DMS 273 (cell line): ENCODE data around the gene HABP4.

Source experiments
- DNase-seq: peaks from one replicate; lab custom pipeline; 2025; ENCODE audit not compliant: unreplicated experiment; lab: John Stamatoyannopoulos, UW

Gene HABP4

DNA sequence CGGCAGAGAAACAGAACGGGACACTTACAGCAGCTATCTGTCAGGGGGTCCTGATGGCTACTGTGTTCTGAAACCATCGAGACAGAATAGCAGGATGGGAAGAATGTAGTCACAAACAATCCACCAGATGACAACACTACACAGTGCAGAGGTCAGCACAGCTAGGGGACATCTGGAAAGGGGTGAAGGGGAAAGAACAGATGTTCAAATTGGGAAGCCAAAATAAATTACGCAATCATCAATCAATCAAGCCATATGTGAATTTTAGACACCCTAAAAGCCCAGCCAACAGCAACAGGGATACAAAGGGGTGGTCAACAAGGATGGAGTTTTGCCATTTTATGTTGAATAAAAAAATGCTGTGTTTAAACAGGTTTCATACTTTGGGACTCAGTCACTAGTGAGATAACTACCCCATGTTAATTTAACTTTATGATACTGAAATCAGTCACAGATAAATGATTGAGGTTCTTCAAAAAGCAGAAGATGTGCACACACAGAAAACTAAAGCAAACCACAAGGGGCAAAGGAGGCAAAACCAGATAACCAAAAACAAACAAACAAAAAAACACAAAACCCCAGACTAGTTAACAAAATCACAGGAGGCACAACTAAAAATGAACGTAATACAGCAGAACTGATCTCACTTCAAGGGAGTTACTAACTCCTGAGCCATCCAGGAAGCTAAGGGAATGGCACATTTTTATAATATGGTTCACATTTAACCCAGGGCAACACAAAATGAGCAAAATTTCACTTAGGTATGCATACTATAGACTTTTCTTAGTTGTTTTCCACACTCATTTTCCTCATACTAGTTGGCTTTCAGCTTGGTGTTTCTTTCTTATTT is 65.9 kb downstream of the HABP4 start:
- DNase-seq = peak; percentile 24

DNA sequence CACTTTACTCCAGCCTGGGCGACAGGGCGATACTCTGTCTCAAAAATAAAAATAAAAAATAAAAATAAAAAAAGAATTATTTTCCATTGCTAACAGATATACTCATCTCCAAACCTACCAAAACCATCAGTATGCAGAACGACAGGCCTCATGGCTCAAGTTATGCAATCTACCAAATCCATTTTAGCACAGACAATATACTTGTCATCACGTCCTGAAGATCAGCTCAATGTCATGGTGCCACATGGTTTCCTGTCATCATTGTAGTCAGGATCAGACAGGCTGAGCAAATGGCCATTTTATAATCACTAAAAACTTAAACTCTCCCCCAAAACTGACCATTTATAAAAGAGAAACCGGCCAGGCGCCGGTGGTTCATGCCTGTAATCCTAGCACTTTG is 69.1 kb downstream of the HABP4 start:
- DNase-seq = no peak

DNA sequence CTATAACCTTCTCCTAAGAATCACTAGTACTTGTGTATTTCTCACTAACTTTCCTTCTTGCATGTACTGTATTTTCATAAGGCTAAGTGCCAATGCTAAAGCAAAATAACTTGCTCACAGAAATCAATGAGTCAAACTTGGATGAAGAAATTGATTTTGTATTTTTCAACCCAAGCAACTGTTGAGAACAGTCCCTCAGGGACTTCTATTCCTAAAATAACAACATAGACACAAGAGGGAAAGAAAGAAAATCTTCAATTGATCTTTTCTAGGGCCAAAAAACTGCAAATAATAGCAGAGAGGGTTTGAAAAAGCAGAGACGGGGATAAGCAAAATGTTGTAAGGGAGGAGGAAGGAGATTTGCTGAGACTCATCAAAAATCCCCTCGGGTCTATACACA is 69.8 kb downstream of the HABP4 start:
- DNase-seq = no peak

DNA sequence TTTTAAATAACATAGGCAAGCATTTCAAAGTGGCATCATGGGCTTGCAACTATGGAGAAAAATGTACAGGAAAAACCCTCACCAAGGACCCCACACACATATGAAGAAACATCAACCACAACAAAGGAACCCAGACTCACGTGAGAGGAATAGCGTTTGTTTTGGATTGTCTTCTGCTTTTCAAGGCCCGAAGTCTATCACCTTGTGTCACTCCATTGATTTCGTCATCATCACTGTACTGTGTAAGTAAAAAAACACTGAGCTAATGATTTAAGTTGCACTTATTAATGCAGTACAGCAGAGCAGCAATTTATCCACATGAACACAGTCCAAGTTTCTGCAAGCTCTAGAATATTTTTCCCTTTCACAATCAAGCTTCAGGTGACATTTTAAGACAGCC is 72.4 kb downstream of the HABP4 start:
- DNase-seq = no peak

DNA sequence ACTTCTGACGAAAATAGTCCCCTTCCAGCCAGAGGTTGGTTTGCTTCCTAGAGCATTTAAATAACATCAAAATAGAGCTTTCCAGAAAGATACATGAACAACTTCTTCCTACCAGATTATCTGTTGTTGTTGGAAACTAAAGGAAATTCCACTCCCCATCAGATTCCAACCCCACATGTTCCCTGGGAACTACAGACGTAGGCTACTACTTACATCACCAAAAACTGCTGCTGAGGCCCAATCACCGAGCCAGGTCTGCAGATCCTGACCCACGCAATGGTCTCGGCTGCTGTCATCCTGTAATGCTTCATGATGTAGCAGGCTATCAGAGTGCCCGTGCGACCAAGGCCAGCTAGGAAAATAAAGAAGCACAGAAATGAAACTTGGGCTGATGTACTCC is 73.4 kb downstream of the HABP4 start:
- no peak for DNase-seq

DNA sequence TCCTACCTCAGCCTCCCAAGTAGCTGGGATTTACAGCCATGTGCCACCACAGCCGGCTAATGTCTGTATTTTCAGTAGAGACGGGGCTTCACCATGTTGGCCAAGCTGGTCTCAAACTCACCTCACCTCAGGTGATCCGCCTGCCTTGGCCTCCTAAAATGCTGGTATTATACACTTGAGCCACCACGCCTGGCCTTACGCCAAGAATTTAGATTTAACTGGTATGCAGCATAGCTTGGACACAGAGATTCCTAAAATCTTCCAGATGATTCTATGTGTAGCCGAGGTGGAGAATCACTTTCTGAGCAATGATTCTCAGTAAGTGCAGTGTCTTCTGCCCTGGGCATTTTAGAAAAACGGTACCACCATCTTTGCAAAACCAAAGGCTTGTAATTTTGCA is 74.1 kb downstream of the HABP4 start:
- DNase-seq = no peak

DNA sequence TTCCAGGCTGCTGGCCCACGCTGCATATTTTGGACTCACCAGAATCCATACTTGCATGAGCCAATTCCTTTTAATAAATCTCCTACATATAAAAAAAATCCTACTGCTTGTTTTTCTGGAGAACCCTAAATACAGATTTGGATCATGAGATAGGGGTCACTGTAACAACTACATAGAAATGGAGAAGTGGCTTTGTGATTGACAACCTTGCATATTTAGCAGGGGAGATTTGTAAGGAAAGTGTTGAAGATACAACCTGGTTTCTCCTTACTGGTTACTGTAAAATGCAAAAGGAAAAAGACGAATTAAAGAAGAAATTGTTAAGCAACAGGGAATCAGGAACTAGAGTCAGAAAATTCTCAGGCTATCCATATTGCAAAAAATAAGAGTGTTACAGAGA is 74.8 kb downstream of the HABP4 start:
- no peak for DNase-seq

DNA sequence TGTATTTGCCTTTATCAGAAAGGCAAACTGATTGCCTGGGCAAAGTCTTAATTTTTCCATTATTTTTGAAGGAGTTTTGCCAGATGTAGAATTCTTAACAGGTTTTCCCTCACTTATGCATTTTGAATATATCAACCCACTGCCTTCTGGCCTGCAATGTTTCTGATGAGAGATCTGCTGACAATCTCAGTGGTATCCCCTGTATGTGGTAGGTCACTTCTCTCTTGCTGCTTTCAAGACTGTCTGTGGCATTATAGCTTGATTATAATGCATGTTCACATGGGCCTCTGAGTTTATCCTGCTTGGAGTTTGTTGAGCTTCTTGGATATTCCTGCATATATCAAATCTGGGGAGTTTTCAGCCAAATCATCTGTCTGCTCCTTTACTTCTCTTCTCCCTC is 82.2 kb downstream of the HABP4 start:
- no peak for DNase-seq

DNA sequence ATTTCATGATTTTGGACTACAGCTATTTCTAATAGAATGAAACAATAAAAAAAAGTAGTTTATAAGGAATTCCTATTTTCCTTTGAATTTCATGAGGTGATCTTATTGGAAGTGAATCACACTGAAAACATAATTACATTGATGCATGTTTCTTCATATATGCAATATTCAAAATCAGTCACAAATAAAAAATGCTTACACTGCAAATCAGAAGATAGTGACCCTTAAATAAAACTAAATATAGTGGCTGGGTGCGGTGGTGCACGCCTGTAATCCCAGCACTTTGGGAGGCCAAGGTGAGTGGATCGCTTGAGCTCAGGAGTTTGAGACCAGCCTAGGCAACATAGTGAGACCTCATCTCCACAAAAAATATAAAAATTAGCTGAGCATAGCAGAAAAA is 90.1 kb downstream of the HABP4 start:
- no peak for DNase-seq
